H9 (cell line): ENCODE measurements around the gene UCMA. TPM values are rescaled to one million over a fixed set of nuclear protein-coding genes. Genes with fewer than 3 reads are reported as not detected.
A peak's percentile ranks its signal among the peaks of the same experiment; 100 is the strongest.

ENCODE experiments used
- DNase-seq: peaks from one replicate; pipeline ENCODE4 v3.0.0-alpha.2; 2017
- H2AFZ ChIP-seq: one replicate; pipeline ENCODE4 v1.6.1; 2013; ENCODE audit warnings: mild to moderate bottlenecking, low read length, control low read depth, moderate library complexity
- H2AK5ac ChIP-seq: 2 replicates; pipeline ENCODE4 v1.6.1; 2013; ENCODE audit warnings: low read length, control low read depth, mixed read lengths; ENCODE audit not compliant: insufficient read length
- H2BK120ac ChIP-seq: one replicate; pipeline ENCODE4 v1.6.1; 2013; ENCODE audit warnings: low read depth, mild to moderate bottlenecking, low read length, control low read depth, inconsistent platforms; ENCODE audit not compliant: poor library complexity, severe bottlenecking
- H2BK12ac ChIP-seq: 2 replicates; pipeline ENCODE4 v1.6.1; 2013; ENCODE audit warnings: low read length, control low read depth, mixed read lengths, low read depth; ENCODE audit not compliant: insufficient read length
- H2BK15ac ChIP-seq: 2 replicates; pipeline ENCODE4 v1.6.1; 2013; ENCODE audit warnings: low read depth, low read length, control low read depth
- H2BK20ac ChIP-seq: one replicate; pipeline ENCODE4 v1.6.1; 2013; ENCODE audit warnings: low read depth, mild to moderate bottlenecking, low read length, control low read depth, inconsistent platforms; ENCODE audit not compliant: poor library complexity, severe bottlenecking
- H2BK5ac ChIP-seq: 2 replicates; pipeline ENCODE4 v1.6.1; 2013; ENCODE audit warnings: low read length, control low read depth, mixed read lengths; ENCODE audit not compliant: insufficient read length
- H3K14ac ChIP-seq: 2 replicates; pipeline ENCODE4 v1.6.1; 2013; ENCODE audit warnings: low read length, control low read depth; ENCODE audit not compliant: insufficient read depth
- H3K18ac ChIP-seq: 2 replicates; pipeline ENCODE4 v1.6.1; 2013; ENCODE audit warnings: low read depth, mild to moderate bottlenecking, mixed read lengths, low read length, control low read depth; ENCODE audit not compliant: insufficient read length
- H3K23ac ChIP-seq: 2 replicates; pipeline ENCODE4 v1.6.1; 2013; ENCODE audit warnings: low read length, control low read depth, mixed read lengths, low read depth; ENCODE audit not compliant: insufficient read length
- H3K23me2 ChIP-seq: 2 replicates; pipeline ENCODE4 v1.6.1; 2013; ENCODE audit warnings: low read depth, mild to moderate bottlenecking, mixed read lengths, low read length, control low read depth; ENCODE audit not compliant: insufficient read length, poor library complexity, severe bottlenecking
- H3K27ac ChIP-seq: 2 replicates; pipeline ENCODE4 v1.5.1; 2013; ENCODE audit warnings: low read length, control low read depth, mixed read lengths, low read depth; ENCODE audit not compliant: insufficient read length
- H3K27me3 ChIP-seq: 2 replicates; pipeline ENCODE4 v1.6.1; 2013; ENCODE audit warnings: low read length, control low read depth, inconsistent platforms; ENCODE audit not compliant: insufficient read depth
- H3K4ac ChIP-seq: 2 replicates; pipeline ENCODE4 v1.6.1; 2013; ENCODE audit warnings: low read depth, mild to moderate bottlenecking, control low read depth, inconsistent platforms, low read length, moderate library complexity
- H3K4me1 ChIP-seq: 2 replicates; pipeline ENCODE4 v1.6.1; 2013; ENCODE audit warnings: low read length, control low read depth, inconsistent platforms; ENCODE audit not compliant: insufficient read depth
- H3K4me2 ChIP-seq: 2 replicates; pipeline ENCODE4 v1.6.1; 2013; ENCODE audit warnings: low read length, control low read depth, mixed read lengths; ENCODE audit not compliant: insufficient read length, insufficient read depth
- H3K56ac ChIP-seq: 2 replicates; pipeline ENCODE4 v1.6.1; 2013; ENCODE audit warnings: low read depth, mild to moderate bottlenecking, mixed read lengths, low read length, control low read depth; ENCODE audit not compliant: insufficient read length
- H3K79me1 ChIP-seq: 2 replicates; pipeline ENCODE4 v1.6.1; 2013; ENCODE audit warnings: low read depth, mild to moderate bottlenecking, moderate library complexity, low read length, control low read depth, inconsistent platforms; ENCODE audit not compliant: insufficient read depth, poor library complexity, severe bottlenecking
- H3K79me2 ChIP-seq: 2 replicates; pipeline ENCODE4 v1.6.1; 2013; ENCODE audit warnings: low read length, control low read depth, inconsistent platforms; ENCODE audit not compliant: insufficient read depth
- H3K9ac ChIP-seq: 2 replicates; pipeline ENCODE4 v1.6.1; 2013; ENCODE audit warnings: low read length, control low read depth, mixed read lengths; ENCODE audit not compliant: insufficient read length; ENCODE audit errors: extremely low read depth
- H3K9me3 ChIP-seq: one replicate; pipeline ENCODE4 v1.6.1; 2013; ENCODE audit warnings: low read depth, low read length, inconsistent platforms; ENCODE audit not compliant: control insufficient read depth
- H3T11ph ChIP-seq: one replicate; pipeline ENCODE4 v1.6.1; 2013; ENCODE audit warnings: mild to moderate bottlenecking, low read length, control low read depth, inconsistent platforms
- H4K20me1 ChIP-seq: one replicate; pipeline ENCODE4 v1.6.1; 2013; ENCODE audit not compliant: control insufficient read depth, insufficient read length, insufficient read depth
- H4K5ac ChIP-seq: 2 replicates; pipeline ENCODE4 v1.6.1; 2013; ENCODE audit warnings: low read depth, mild to moderate bottlenecking, mixed read lengths, low read length, control low read depth; ENCODE audit not compliant: insufficient read length
- H4K8ac ChIP-seq: replicated peaks from 2 replicates; pipeline ENCODE4 v1.6.1; 2013; ENCODE audit warnings: low read length, control low read depth, mixed read lengths, low read depth; ENCODE audit not compliant: insufficient read length
- H4K91ac ChIP-seq: 2 replicates; pipeline ENCODE4 v1.6.1; 2013; ENCODE audit warnings: low read depth, mild to moderate bottlenecking, moderate library complexity, mixed read lengths, low read length, control low read depth; ENCODE audit not compliant: insufficient read length
- H3K27ac Mint-ChIP-seq, 3 experiments: 2 replicates in 2 of 3; 3 replicates in 1 of 3; pipeline ENCODE4 v1.8.0; 2020 to 2021; ENCODE audit warnings: mixed read lengths in 3 of 3, mild to moderate bottlenecking in 1 of 3, moderate library complexity in 1 of 3
- H3K27me3 Mint-ChIP-seq: 2 replicates; pipeline ENCODE4 v1.8.0; 2021; ENCODE audit warnings: low read depth, mild to moderate bottlenecking, moderate library complexity, mixed read lengths
- H3K36me3 Mint-ChIP-seq, 3 experiments: 2 replicates in 2 of 3; 3 replicates in 1 of 3; pipeline ENCODE4 v1.8.0; 2020 to 2021; ENCODE audit warnings: low read depth in 3 of 3, mixed read lengths in 3 of 3; ENCODE audit not compliant: insufficient read depth in 1 of 3
- H3K4me1 Mint-ChIP-seq, 2 experiments: 2 replicates each; pipeline ENCODE4 v1.8.0; 2020; ENCODE audit warnings: mixed read lengths in 2 of 2
- H3K4me3 Mint-ChIP-seq, 2 experiments: 2 replicates in 1 of 2; 3 replicates in 1 of 2; pipeline ENCODE4 v1.8.0; 2020 to 2021; ENCODE audit warnings: mild to moderate bottlenecking in 2 of 2, mixed read lengths in 2 of 2, moderate library complexity in 1 of 2
- H3K9me3 Mint-ChIP-seq, 2 experiments: 2 replicates in 1 of 2; 3 replicates in 1 of 2; pipeline ENCODE4 v1.8.0; 2020; ENCODE audit warnings: mild to moderate bottlenecking in 2 of 2, mixed read lengths in 2 of 2, moderate library complexity in 1 of 2
- CTCF ChIP-seq: fragments of 200-600 bp; sonication (generic); conservative IDR thresholded peaks from 3 replicates; pipeline ENCODE4 v1.8.0; 2021; ENCODE audit warnings: antibody characterized with exemption, mild to moderate bottlenecking
- WGBS: extraction: QIAGEN DNeasy Blood & Tissue Kit; methylation state at CpG from one replicate; pipeline ENCODE4 v1.1.7; 2013; ENCODE audit warnings: missing lambda C conversion rate, low lambda C conversion rate, mixed read lengths; ENCODE audit not compliant: insufficient read length; ENCODE audit errors: extremely low coverage; 5-methylcytosine and 5-hydroxymethylcytosine counted together
- total RNA-seq: library from RNA; stranded (reverse); gene quantifications from 2 replicates; pipeline ENCODE4 v1.2.1, GENCODE V29; 2021

The UCMA gene
- total RNA-seq, 1 experiment from 2014 or later = not detected

GRCh38 chr10:13219685-13220670 is 14.2 kb downstream of the UCMA start:
- H3K27me3 ChIP-seq = no peaks in the 10 kb centered on the region
- no peaks in the 10 kb centered on the region for H3K79me1 ChIP-seq
- H2BK12ac ChIP-seq = no peak overlapping the region
- H3K18ac ChIP-seq = no peak overlapping the region
- H3K56ac ChIP-seq = no peak overlapping the region
- DNase-seq = peak; percentile 64
- H2BK5ac ChIP-seq = no peak overlapping the region
- H3K36me3 Mint-ChIP-seq = peaks cover 0 to 3% (median 0%) of the 10 kb centered on the region in 3 experiments; a peak in 2 of 7 replicates
- no CpG with 5 or more reads among the region's 12 CpGs for WGBS
- H3K4me3 Mint-ChIP-seq = no peak overlapping the region
- peaks cover 5 to 8% of the 10 kb centered on the region in 2 experiments for H3K4me1 Mint-ChIP-seq
- H3K27ac Mint-ChIP-seq = 0 out of 7 replicates have a peak overlapping the region, but pooled peaks of 1 of the 3 experiments have one; percentile 53
- H4K5ac ChIP-seq = no peak overlapping the region
- no peak overlapping the region for H3K23ac ChIP-seq
- H4K91ac ChIP-seq = no peak overlapping the region
- no peaks in the 10 kb centered on the region; a peak in 1 of 5 replicates for H3K9me3 Mint-ChIP-seq
- no peak overlapping the region for H3K14ac ChIP-seq
- no peak overlapping the region for H2BK120ac ChIP-seq
- H3K4me1 ChIP-seq = peaks cover 3% of the 10 kb centered on the region; the same call in 1 of the 2 replicates
- H4K8ac ChIP-seq = no peak overlapping the region
- H3K9me3 ChIP-seq = no peaks in the 10 kb centered on the region
- no peak overlapping the region for H2BK15ac ChIP-seq
- no peak overlapping the region for H3K27ac ChIP-seq
- no peaks in the 10 kb centered on the region for H4K20me1 ChIP-seq
- no peak overlapping the region for H2BK20ac ChIP-seq
- no peak overlapping the region for H2AK5ac ChIP-seq
- H3K9ac ChIP-seq = no peak overlapping the region
- H3K79me2 ChIP-seq = no peaks in the 10 kb centered on the region
- no peak overlapping the region for H3K4ac ChIP-seq
- no peak overlapping the region for H2AFZ ChIP-seq
- H3T11ph ChIP-seq = no peak overlapping the region
- H3K27me3 Mint-ChIP-seq = no peaks in the 10 kb centered on the region; the same call in 1 of the 2 replicates
- no peak overlapping the region for H3K4me2 ChIP-seq
- TF ChIP-seq CTCF = peak; percentile 57; the same call in 2 of the 3 replicates
- H3K23me2 ChIP-seq = no peaks in the 10 kb centered on the region
